Stimulated activated CD4-positive, alpha-beta T cell treated with anti-CD3 and anti-CD28 coated beads, Interleukin-12 subunit alpha, Interleukin-12 subunit beta, amount 100 ng/mL, for 4 hours (primary cell): ENCODE data around the gene STRIP1.

Experiments used
- DNase-seq: peaks from one replicate; pipeline ENCODE4 v3.0.0-alpha.2; 2020

STRIP1 gene

DNA sequence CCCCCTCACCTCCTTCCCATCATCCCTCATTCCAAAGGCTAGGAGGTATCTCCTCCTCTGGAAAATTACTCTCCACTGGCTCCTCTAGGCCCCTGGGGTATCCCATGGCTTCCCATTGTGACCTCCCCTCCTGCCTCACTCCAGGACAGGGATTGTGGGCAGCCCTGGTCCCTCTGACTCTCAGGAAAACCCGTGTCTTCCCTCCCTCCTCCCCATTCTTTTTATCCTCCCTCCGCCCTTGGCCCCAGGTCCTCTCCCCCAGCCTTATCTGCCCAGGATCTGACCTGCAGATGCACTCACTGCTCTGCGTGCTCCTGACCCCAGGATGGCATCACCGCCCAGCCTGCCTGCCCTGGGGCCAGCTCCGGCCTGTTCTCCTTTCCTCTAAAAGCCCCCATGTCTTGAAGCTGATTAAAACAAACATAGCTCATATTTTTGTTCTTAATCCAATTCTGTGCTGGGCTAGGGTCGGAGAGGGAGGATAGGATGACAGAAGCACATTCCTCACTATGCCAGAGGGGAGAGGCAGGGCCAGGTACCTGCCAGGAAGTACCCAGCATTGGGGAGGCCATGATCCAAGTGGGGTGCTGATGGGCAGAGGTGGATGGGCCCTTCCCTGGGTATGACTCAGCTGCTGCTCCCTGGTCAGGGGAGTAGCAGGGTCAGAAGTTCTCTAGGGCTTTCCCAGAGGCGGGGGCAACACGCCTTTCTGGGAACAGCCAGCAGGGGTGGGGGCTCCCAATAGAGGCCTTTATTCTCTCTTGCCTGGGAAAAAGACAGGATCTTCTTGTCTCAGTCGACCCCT lies 64.0 kb downstream of the STRIP1 start:
- DNase-seq: no peak

DNA sequence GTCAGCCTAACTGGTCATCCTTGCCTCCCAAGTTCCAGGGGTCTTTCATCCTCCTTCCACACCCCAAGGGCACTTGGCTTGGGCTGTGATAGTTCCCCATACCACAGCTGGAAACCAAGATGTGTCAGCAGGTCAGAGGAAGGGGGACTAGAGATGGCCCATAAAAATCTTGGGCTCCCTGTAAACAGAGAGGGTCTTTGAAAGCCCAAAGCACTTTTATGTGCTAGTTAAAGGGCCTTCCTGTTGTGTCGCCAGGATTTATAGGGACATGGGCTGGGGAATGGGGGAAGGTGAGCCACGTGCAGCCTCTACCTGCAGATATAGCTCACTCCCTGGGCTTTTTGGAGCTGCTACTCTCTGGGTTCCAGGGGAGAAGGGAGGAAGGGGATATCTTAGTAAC lies 65.9 kb downstream of the STRIP1 start:
- no peak for DNase-seq

DNA sequence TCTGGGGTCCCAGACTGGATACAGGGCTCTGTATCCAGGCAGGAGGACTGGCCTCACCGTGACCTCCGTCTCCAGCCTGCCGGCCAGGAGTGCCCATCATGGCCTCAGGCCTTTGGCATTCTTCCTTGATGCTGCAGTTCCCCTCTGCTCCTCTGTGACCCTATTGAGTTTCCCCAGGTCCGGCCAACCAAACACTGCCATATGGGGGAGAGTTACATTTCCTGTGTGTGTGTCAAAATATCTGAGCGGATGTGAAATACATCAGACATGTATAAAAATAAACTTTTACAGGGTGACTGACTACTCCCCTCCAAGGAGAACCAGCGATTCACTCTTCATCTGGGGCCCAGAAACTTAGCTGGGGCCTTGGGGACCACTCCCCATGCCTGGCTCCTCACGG lies 67.7 kb downstream of the STRIP1 start:
- no peak for DNase-seq
